IMR-90 (cell line): ENCODE measurements around the gene TMEM219. TPM values are rescaled to one million over a fixed set of nuclear protein-coding genes. Genes with fewer than 3 reads are reported as not detected.
A peak's percentile ranks its signal among the peaks of the same experiment; 100 is the strongest.

Experiments used
- ATAC-seq: fragments of 200-7000 bp; cut with Tn5 transposase; 2 replicates; pipeline ENCODE4 v1.9.1; 2020; ENCODE audit warnings: low read depth, mild to moderate bottlenecking, moderate library complexity
- BruUV-seq: library from RNA; stranded (reverse); fragments of 400-500 nt; replicated peaks from 2 replicates; lab custom pipeline; 2021; lab: Mats Ljungman, UMichigan
- CTCF ChIA-PET: fragments of 300-600 bp; formaldehyde crosslinking; extraction: SDS; loops from one replicate; lab custom pipeline; 2021; ENCODE audit warnings: antibody characterized with exemption; lab: Yijun Ruan, JAX
- POLR2A ChIA-PET: fragments of 300-600 bp; sonication (Branson Sonifier 250); formaldehyde crosslinking; loops from one replicate; lab custom pipeline; 2022; ENCODE audit warnings: antibody characterized with exemption; ENCODE audit not compliant: unreplicated experiment; lab: Charles Lee
- DNase-seq: peaks from one replicate; pipeline ENCODE4 v3.0.0; 2013
- H2AFZ ChIP-seq: replicated peaks from 2 replicates; pipeline ENCODE3; 2013; ENCODE audit warnings: low read length, mild to moderate bottlenecking; ENCODE audit not compliant: poor library complexity
- H2AK5ac ChIP-seq: 2 replicates; pipeline ENCODE4 v1.6.1; 2013; ENCODE audit warnings: low read depth, low read length, inconsistent platforms
- H2AK9ac ChIP-seq: replicated peaks from 2 replicates; pipeline ENCODE3; 2013; ENCODE audit warnings: mild to moderate bottlenecking, low read depth, low read length, moderate library complexity; ENCODE audit not compliant: poor library complexity
- H2BK120ac ChIP-seq: 2 replicates; pipeline ENCODE4 v1.6.1; 2013; ENCODE audit warnings: low read depth, low read length, inconsistent platforms
- H2BK15ac ChIP-seq: 3 replicates; pipeline ENCODE4 v1.6.1; 2013; ENCODE audit warnings: low read depth, low read length, inconsistent platforms
- H2BK20ac ChIP-seq: 2 replicates; pipeline ENCODE4 v1.6.1; 2013; ENCODE audit warnings: low read depth, mild to moderate bottlenecking, inconsistent platforms, low read length, moderate library complexity
- H2BK5ac ChIP-seq: 2 replicates; pipeline ENCODE4 v1.6.1; 2013; ENCODE audit warnings: mild to moderate bottlenecking, low read depth, low read length, inconsistent platforms; ENCODE audit not compliant: poor library complexity, severe bottlenecking
- H3K14ac ChIP-seq: replicated peaks from 2 replicates; pipeline ENCODE4 v1.6.1; 2013; ENCODE audit warnings: low read depth, low read length, inconsistent platforms
- H3K18ac ChIP-seq: 2 replicates; pipeline ENCODE4 v1.6.1; 2013; ENCODE audit warnings: low read depth, low read length, control low read depth
- H3K23ac ChIP-seq: 2 replicates; pipeline ENCODE4 v1.6.1; 2013; ENCODE audit warnings: low read depth, low read length, inconsistent platforms
- H3K27ac ChIP-seq: 2 replicates; pipeline ENCODE4 v1.5.1; 2013; ENCODE audit warnings: mild to moderate bottlenecking, control low read depth, low read length; ENCODE audit not compliant: insufficient read depth
- H3K27me3 ChIP-seq: 2 replicates; pipeline ENCODE4 v1.6.1; 2013; ENCODE audit warnings: low read length; ENCODE audit not compliant: control insufficient read depth, insufficient read depth
- H3K36me3 ChIP-seq: 2 replicates; pipeline ENCODE4 v1.6.1; 2013; ENCODE audit warnings: low read length, mixed read lengths; ENCODE audit not compliant: control insufficient read depth, insufficient read depth
- H3K4ac ChIP-seq: 2 replicates; pipeline ENCODE4 v1.6.1; 2013; ENCODE audit warnings: low read depth, low read length, inconsistent platforms
- H3K4me1 ChIP-seq: 2 replicates; pipeline ENCODE4 v1.6.1; 2013; ENCODE audit warnings: low read length, mixed read lengths; ENCODE audit not compliant: control insufficient read depth, insufficient read depth
- H3K4me2 ChIP-seq: 2 replicates; pipeline ENCODE4 v1.6.1; 2013; ENCODE audit warnings: low read depth, mild to moderate bottlenecking, control low read depth, low read length, moderate library complexity
- H3K4me3 ChIP-seq: 2 replicates; pipeline ENCODE4 v1.5.1; 2013; ENCODE audit warnings: low read depth, mild to moderate bottlenecking, control low read depth, low read length, moderate library complexity; ENCODE audit not compliant: insufficient read depth
- H3K56ac ChIP-seq: 2 replicates; pipeline ENCODE4 v1.6.1; 2013; ENCODE audit warnings: low read length, inconsistent platforms; ENCODE audit not compliant: insufficient read depth; ENCODE audit errors: extremely low read depth
- H3K79me1 ChIP-seq, 2 experiments: 2 replicates each; pipeline ENCODE4 v1.6.1; 2013; ENCODE audit warnings: low read length in 2 of 2, inconsistent platforms in 1 of 2, low read depth in 1 of 2
- H3K9ac ChIP-seq: 2 replicates; pipeline ENCODE4 v1.6.1; 2013; ENCODE audit warnings: low read depth, low read length, control low read depth
- H3K9me1 ChIP-seq: 2 replicates; pipeline ENCODE4 v1.6.1; 2013; ENCODE audit warnings: low read length, inconsistent platforms; ENCODE audit not compliant: insufficient read depth
- H3K9me3 ChIP-seq: 2 replicates; pipeline ENCODE4 v1.6.1; 2013; ENCODE audit warnings: low read length; ENCODE audit not compliant: control insufficient read depth, insufficient read depth
- H4K20me1 ChIP-seq: 2 replicates; pipeline ENCODE4 v1.6.1; 2013; ENCODE audit warnings: low read length, inconsistent platforms; ENCODE audit not compliant: insufficient read depth
- H4K5ac ChIP-seq: 2 replicates; pipeline ENCODE4 v1.6.1; 2013; ENCODE audit warnings: mild to moderate bottlenecking, low read depth, low read length, control low read depth
- H4K8ac ChIP-seq, 2 experiments: 2 replicates each; pipeline ENCODE4 v1.6.1; 2013; ENCODE audit warnings: low read depth in 2 of 2, low read length in 2 of 2, control low read depth in 1 of 2, inconsistent platforms in 1 of 2
- H4K91ac ChIP-seq: 2 replicates; pipeline ENCODE4 v1.6.1; 2013; ENCODE audit warnings: low read depth, low read length, inconsistent platforms; ENCODE audit not compliant: insufficient read depth
- CTCF ChIP-seq: conservative IDR thresholded peaks from 2 replicates; pipeline ENCODE4 v1.5.1; 2012; ENCODE audit warnings: mild to moderate bottlenecking, low read depth, low read length, improper control_type of control experiment
- MXI1 ChIP-seq: IDR thresholded peaks from 2 replicates; pipeline ENCODE4 v1.6.1; 2012; ENCODE audit warnings: low read depth, mild to moderate bottlenecking, low read length, moderate library complexity, borderline replicate concordance
- SMC3 ChIP-seq: fragments of 150-350 bp; IDR thresholded peaks from 2 replicates; pipeline ENCODE4 v1.6.1; 2016; ENCODE audit warnings: low read depth, mild to moderate bottlenecking, antibody characterized with exemption, low read length, moderate library complexity
- USF2 ChIP-seq: fragments of 150-350 bp; IDR thresholded peaks from 2 replicates; pipeline ENCODE4 v1.6.1; 2017; ENCODE audit warnings: mild to moderate bottlenecking, antibody characterized with exemption, low read length, low read depth
- WGBS, 2 experiments: methylation state at CpG; one replicate each; pipeline versions ENCODE4 v1.1.5 to v1.1.7; 2013; ENCODE audit warnings: missing lambda C conversion rate in 2 of 2; ENCODE audit not compliant: insufficient read length in 1 of 2; ENCODE audit errors: extremely low coverage in 2 of 2; 5-methylcytosine and 5-hydroxymethylcytosine counted together
- dilution Hi-C: fragments of 300-500 bp; cut with HindIII; formaldehyde crosslinking; loops from one replicate; pipeline ENCODE4 v1.14.3; 2018; ENCODE audit warnings: low sequenced_read_pairs; ENCODE audit not compliant: unreplicated experiment
- in situ Hi-C: fragments of 300-500 bp; cut with MboI; formaldehyde crosslinking; loops from 3 replicates; pipeline ENCODE4 v1.14.3; 2019; ENCODE audit warnings: low sequenced_read_pairs, inconsistent platforms, mixed read lengths
- intact Hi-C: fragments of 100-400 bp; cut with micrococcal nuclease; formaldehyde crosslinking; loops from 2 replicates; pipeline ENCODE4 v1.10.0; 2022
- polyA plus RNA-seq, 3 experiments: library from polyadenylated mRNA; depleted of rRNA; stranded (reverse); fragments of >200 nt; gene quantifications; 2 replicates each; pipeline ENCODE4 v1.2.3, GENCODE V29; 2012; ENCODE audit warnings: low replicate concordance in 1 of 3
- total RNA-seq: library from RNA; depleted of rRNA; stranded (reverse); fragments of >200 nt; gene quantifications from 2 replicates; pipeline ENCODE4 v1.2.3, GENCODE V29; 2012

TMEM219 gene
- total and polyA plus RNA-seq, 2 of the 4 experiments (the other 2 are of a cell fraction), result 47.0 to 95.3 TPM

- Histone ChIP-seq H3K79me1 (peaks cover 16 to 48% of the 10 kb centered on the region in 2 experiments; a peak in 3 of 4 replicates), H2BK20ac (peak within 1 kb of the TSS; percentile 37; the same call in 1 of the 2 replicates), H2BK15ac (peak within 1 kb of the TSS; percentile 90; the same call in 1 of the 3 replicates), H3K14ac (peak within 1 kb of the TSS; percentile 99), H4K8ac (peak within 1 kb of the TSS; percentile 93 to 100), H3K4me1 (peaks cover 8% of the 10 kb centered on the region), H2BK5ac (peak within 1 kb of the TSS; percentile 82), H3K36me3 (peaks cover 17% of the 10 kb centered on the region), H4K20me1 (no peaks in the 10 kb centered on the region), H2AK9ac (peak within 1 kb of the TSS; percentile 98), H2BK120ac (peak within 1 kb of the TSS; percentile 88), H3K27ac (peak within 1 kb of the TSS; percentile 79), H3K56ac (peak within 1 kb of the TSS; percentile 100), H2AK5ac (peak within 1 kb of the TSS; percentile 97), H4K91ac (peak within 1 kb of the TSS; percentile 99), H3K4me3 (peak within 1 kb of the TSS; percentile 65), H3K23ac (peak within 1 kb of the TSS; percentile 98), H3K4ac (peak within 1 kb of the TSS; percentile 99), H2AFZ (peak within 1 kb of the TSS; percentile 99), H3K18ac (peak within 1 kb of the TSS; percentile 32), H4K5ac (peak within 1 kb of the TSS; percentile 69), H3K4me2 (peak within 1 kb of the TSS; percentile 95), H3K27me3 (no peaks in the 10 kb centered on the region), H3K9me3 (no peaks in the 10 kb centered on the region), H3K9me1 (peaks cover 7% of the 10 kb centered on the region; the same call in 1 of the 2 replicates), H3K9ac (peak within 1 kb of the TSS; percentile 85)
- peak; percentile 98 for TF ChIP-seq MXI1
- TF ChIP-seq USF2, result peak; percentile 59; the same call in 1 of the 2 replicates
- TF ChIP-seq SMC3, result no peak
- TF ChIP-seq CTCF, result no peak
- DNase-seq, result peak; percentile 64
- intact Hi-C loops (loop anchor here (2.0 to 5.0 kb wide), 2 partner anchors 68 to 133 kb away; partner anchors contain the start of genes CDIPT and KCTD13), dilution Hi-C loops (no loop called here), in situ Hi-C loops (no loop called here)
- ATAC-seq, result peak; percentile 67
- ChIA-PET POLR2A (interaction anchor here (0.6 kb wide), 1 partner anchor 10 kb away, joined by 5 read pairs; no protein-coding TSS in a partner anchor), CTCF (interaction anchor here (1.7 kb wide), 1 partner anchor 180 kb away, joined by 4 read pairs; the partner anchor contains the start of gene PAGR1)
- WGBS, 2 experiments, result 3% methylated on average over 36 of the region's 53 CpGs; no CpG with 5 or more reads in 1 of the 2 experiments
- TSS peak; percentile 70 for BruUV-seq
Observed at GRCh38 chr16:29995324-29995910, 33.5 kb downstream of the TMEM219 start, which contains the start of gene HIRIP3. Gene HIRIP3 (minus strand): TSS chr16:29995617. CDS start chr16:29995605, 12 bp downstream.
